ENCODE results near the gene RAB23.

RAB23 gene

DNA sequence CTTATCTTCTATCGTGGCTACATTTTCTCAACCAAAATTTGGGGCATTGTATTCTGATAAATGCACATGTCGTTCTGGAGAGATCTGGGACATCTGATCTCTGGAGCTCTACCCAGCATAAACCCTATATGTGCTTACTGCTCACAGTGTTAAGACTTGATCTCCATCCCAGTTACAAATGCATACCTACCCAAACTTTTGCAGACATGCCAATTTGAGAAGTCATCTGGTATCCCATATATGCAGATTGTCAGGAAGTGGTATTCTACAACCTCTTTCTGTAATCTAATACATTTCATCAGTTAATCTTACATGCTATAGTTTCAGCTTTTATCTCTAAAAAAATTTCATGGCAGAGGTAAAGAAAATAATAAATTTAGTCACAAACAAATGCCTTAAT lies 38.8 kb downstream of the RAB23 start:
- DNase-seq (ENCODE audit: low read depth in 2 of 3, low spot score in 1 of 3), result no peak

DNA sequence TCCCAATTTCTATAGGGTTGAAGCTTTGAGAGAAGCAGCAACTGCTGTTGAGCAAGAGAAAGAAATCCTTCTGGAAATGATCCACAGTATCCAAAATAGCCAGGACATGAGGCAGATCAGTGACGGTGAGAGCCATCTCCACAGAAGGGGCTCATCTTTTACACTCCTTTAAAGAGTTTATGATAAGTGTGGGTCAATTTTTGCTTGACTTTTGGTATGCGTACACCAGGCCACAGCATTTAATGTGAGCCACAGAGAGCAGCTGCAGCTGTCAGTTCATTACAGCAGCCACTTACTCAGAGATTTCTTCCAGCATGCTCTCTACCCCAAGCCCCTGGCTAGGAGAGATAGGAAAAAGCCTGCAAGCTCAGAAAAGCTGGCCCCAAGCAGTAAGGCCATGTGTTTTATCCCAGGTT lies 40.1 kb downstream of the RAB23 start:
- DNase-seq (ENCODE audit: low read depth in 2 of 3, low spot score in 1 of 3), result no peak

DNA sequence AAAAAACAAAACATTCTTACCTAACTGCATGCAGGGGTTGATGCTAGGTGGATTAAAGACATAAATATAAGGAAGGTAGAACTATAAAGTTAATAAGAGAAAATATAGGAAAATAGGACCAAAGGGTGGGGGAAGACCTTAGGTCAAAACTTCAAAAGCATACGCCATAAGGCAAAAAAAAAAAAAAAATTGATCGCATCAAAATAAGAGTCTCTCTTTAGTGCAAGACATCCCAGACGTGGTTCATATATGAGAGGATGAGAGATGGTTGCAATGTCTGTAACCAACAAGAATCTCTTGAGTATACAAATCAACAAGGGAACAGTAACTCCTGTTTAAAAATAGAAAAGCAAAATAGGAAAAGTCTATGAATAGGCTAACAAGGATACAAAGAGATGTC lies 41.5 kb downstream of the RAB23 start:
- DNase-seq (ENCODE audit: low read depth in 2 of 3, low spot score in 1 of 3), result no peak

DNA sequence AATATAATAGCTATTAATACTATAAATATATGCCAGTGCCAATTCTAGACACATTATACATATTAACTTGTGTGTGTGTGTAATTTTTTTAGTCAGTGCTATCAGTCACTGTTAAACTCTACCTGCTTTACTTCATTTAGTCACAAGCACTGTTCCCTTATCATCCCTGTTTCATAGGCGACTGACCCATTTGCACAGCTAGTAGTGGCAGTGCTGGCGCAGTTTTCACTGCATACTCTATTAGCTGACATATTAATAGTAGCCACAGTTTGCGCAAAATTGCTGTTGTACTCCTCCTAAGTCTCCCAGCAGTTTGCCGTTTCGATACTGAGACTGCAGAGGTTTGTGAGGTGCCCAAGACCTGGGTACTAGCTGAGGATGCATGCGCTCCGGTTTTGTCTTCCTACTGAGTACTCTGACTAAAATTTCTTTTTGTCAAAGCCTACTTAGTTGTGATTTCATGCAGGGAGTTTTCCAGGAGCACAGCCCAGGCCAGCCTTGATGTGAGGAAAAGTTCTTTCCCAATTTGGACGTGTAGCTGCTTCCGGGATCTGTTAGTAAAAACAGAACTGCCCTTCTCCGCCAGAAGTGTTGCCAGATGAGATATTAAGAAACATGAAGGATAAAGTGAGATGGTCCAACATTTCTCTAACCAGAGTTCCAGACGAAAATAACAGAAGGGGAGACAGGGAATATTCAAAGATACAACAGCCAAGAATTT lies 44.4 kb downstream of the RAB23 start:
- DNase-seq (ENCODE audit: low read depth in 2 of 3, low spot score in 1 of 3), result no peak

DNA sequence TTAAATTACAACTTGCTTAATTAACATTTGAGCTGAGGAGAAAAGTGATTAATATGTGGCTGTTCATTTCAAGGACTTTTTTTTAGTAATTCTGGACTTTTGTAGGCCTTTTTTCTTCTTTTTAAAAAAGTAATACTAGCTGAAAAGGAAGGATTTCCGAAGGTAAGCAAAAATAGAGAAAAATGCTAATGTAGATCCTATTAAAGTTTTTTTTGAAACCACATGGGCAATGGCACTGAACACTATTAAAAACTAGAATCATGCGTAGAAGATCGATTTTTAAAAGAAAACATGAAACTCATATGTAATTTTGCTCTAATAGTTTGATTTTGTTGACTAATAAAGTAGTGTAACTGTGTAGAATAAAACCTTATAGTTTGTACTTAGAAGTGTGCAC lies 47.6 kb downstream of the RAB23 start:
- DNase-seq (ENCODE audit: low read depth in 2 of 3, low spot score in 1 of 3), result no peak

DNA sequence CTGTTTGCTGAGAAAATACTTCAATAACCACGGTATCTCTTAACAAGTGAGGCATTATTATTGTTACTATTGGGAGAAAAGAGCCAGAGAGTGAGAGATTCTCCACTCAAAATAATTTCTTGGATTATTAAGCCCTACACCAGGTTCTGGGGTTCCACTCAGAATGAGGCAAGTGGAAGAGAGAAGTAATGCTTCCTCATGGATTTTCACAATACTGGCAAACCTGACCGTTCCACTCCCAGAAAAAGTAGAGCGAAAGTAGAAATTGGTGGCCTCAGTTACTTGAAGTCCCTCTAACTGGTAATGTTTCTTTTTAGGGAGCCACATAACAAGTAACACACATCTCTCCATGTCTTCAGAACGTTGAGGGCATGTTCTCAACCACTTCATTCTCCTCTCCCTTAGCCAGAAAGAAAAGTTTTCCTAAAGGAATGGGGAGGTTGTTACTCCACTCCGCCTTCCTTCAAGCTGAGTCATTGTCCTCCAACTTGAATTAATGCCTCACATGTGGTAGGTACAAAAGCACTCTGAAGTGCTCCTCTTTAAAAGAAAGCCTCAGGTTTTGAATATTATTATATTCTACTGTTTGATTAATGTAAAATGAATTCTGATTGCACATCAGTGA lies 48.1 kb downstream of the RAB23 start:
- no peak for DNase-seq (ENCODE audit: low read depth in 2 of 3, low spot score in 1 of 3)

DNA sequence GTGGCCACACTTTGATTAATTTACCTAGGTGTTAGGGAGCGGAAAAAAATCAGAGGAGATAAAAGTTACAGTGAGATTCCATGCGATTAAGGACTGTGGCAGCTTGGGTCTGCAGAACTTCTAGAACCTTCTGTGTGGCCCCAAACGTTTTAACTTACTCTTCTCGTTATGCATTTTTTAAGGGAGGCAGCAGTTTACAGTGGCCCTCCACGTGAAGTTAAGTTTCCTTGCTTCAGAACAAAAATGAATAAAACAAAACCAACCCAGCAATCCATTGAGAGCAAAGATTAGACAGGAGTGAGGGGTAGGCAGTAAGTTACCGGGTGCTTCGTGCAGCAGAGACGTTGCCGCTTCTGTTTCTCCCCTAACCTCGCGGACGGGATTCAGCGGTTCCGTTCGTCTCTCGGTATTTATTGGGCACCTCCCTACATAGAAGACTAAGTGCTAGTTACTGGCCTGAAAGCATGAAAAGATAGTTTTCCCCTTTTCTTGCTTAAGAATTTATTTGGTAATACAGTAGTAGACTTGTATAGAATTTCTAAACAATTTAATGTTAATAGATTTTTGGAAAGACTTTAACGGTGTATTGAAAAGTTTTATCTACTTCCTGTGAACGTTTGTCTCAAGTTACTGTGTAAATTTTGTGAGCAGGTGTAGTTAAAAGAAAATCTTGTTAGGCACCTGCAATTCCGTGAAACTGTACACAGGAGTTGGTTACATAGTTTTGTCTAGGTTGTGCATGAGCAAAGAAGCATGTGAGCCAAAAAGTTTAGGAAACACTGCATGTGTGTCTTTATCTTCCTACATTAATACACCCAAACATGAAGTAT lies 48.8 kb downstream of the RAB23 start:
- DNase-seq (ENCODE audit: low read depth in 2 of 3, low spot score in 1 of 3), result no peak

DNA sequence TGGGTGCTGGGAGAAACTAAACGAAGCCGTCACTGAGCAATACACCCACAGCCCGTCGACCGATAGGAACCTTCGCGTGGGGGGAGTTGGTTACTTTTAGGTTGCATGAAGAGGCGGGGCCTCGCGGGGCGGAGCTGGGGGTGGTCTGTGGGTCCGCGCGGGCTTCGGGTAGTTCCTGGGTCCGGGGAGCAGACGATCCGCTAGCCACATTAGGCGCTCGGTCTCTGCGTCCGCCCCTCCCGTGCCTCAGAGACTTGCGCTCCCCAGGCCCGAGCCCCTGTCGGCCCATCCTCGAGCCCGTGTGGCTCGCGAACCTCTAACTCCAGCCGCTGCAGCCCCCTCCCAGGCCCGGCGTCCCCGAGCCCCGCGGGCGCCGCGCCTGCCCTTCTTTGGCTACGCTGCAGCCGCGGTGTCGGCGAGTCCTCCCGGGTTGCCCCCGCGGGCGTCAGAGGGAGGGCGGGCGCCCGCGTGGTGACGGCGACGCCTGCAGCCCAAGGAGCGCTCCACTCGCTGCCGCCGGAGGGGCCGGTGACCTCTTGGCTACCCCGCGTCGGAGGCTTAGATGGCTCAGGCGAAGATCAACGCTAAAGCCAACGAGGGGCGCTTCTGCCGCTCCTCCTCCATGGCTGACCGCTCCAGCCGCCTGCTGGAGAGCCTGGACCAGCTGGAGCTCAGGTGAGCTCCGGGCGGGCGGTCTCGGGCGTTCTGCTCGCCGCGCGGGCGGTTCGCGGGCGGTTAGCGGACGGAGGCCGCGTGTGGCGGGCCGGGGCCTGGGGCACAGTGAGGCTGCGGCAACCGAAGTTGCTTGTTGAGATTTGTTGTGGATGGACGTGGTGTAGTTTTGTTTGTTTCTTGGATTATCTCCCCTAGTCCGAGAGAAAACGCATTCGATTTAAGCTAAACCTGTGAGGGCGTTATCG lies 49.7 kb downstream of the RAB23 start, which contains the start of gene BAG2:
Gene BAG2 (plus strand): TSS at position 191 of the 920 bp plus-strand sequence. CDS start 372 bp downstream, at position 563.
- peak; percentile 84 to 93 (median 89) for DNase-seq (ENCODE audit: low read depth in 2 of 3, low spot score in 1 of 3)

DNA sequence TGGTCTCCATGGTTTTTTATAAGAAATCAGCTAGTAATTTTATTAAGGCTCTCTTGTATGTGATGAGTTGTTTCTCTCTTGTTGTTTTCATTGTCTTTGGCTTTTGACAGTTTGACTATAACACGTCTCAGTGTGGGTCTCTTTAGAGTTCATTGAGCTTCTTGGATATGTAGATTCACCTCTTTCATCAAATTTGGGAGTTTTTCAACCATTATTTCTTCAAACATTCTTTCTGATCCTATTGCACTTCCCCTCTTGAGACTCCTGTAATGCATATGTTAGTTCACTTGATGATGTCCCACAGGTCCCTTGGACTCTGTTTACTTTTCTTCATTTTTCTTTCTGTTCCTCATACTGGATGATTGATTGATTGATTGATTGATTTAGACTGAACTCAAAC lies 57.0 kb downstream of the RAB23 start:
- DNase-seq (ENCODE audit: low read depth in 2 of 3, low spot score in 1 of 3), result no peak

DNA sequence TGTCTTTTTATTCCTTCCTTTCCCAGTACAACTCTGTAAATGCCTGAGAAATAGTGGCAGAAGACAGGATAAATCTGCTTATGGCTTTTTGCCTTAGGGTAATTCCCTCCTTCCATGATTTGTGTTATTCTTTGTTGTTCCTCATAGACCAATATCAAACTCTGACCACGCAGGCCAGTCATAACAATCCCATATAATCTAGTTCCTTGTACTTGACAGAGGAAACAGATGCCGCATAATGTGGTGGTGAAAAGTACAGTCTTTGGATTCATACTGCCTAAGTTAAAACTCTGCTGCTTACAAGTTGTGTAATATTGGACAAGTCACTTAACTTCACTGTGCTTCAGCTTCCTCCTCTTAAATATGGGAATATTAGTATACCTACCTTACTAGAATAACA lies 58.2 kb downstream of the RAB23 start:
- DNase-seq (ENCODE audit: low read depth in 2 of 3, low spot score in 1 of 3), result no peak

DNA sequence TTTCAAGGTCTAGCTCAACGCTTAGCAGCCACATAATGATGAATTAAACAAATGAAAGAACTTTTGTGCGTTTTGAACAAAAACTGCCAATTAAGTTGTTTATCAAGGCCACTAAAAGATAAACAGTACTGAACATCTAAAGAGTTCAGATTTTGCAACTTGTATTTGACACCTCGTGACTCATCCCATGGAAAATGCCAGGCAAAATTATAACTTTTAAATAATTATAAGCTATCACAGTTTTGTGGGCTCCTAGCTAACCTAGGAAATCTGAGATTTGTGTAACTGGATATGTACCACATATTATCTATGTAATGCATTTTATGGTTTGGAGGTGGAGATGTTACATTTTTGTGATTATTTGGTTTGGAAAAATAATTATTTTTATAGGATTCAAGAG lies 59.6 kb downstream of the RAB23 start:
- no peak for DNase-seq (ENCODE audit: low read depth in 2 of 3, low spot score in 1 of 3)

DNA sequence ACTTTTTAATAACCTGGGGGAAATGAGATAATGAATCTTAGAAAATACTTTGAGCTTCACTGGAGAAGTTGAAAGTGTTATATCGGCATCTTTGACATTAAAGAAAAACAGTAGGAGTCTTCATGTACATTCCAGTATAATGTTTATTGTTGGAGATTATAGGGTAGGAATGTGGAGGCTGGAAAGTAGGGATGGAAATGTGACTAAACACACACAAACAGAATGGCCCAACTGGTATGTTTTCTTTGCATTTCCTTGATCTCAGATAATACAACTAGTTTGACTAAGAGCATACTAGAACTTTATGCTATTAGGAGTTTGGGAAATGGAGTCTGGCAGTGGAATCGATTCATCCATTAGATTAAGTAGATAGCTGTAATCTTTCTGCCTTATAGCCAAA lies 60.1 kb downstream of the RAB23 start:
- DNase-seq (ENCODE audit: low read depth in 2 of 3, low spot score in 1 of 3), result no peak

DNA sequence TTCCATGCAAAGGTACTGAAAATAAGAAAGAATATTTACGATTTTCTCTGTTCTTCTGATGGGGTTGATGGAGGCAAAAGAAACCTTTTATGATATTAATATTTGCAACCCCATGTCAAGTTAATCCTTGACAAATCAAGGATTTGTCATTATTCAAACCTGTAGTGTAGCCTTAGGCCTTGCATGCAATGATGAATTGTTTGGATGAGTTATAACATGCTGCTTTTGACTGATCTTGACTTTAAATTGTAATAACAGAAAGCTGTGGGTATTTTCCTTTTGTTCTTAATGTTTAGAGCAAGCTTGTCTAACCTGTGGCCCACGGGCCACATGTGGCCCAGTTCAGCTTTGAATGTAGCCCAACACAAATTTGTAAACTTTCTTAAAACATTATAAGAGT lies 63.0 kb downstream of the RAB23 start:
- DNase-seq (ENCODE audit: low read depth in 2 of 3, low spot score in 1 of 3), result no peak

DNA sequence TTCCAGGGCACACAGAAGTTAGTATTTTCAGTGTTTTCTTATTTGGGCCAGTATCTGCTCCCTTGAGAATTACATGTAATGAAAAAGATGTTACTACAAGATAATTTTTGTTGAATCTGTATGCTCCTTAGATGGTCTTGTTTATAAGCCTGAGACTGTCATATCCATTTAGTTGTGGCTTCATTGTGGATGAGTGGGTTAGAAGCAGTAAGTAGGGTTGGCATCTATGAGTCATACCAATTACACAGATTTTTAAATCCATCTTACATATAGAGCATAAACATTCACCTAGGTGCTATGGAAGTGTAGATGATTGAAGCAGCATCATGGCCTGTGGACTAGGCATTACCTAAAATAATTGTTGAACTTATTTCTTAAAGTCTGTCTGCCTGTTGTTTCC lies 63.4 kb downstream of the RAB23 start:
- no peak for DNase-seq (ENCODE audit: low read depth in 2 of 3, low spot score in 1 of 3)

DNA sequence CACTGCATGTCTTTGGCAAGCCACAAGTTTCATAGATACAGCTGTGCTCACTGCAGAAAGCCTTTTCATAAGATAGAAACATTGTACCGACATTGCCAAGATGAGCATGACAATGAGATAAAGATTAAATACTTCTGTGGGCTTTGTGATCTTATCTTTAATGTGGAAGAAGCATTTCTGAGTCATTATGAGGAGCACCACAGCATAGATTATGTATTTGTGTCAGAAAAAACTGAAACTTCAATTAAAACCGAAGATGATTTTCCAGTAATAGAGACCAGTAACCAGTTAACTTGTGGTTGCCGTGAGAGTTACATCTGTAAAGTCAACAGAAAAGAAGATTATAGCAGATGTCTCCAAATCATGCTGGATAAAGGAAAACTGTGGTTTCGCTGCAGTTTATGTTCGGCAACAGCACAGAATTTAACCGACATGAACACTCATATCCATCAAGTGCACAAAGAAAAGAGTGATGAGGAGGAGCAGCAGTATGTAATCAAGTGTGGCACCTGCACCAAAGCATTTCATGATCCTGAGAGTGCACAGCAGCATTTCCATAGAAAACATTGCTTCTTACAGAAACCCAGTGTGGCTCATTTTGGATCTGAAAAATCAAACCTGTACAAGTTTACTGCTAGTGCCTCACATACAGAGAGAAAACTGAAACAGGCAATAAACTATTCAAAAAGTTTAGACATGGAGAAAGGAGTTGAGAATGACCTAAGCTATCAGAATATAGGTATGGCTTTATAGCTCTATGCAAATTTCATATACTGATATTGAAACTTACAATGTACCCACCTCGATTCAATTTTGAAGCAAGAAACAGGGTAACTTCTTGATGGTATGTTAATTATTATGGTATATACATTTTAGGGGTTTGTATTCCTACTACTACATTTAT lies 73.9 kb downstream of the RAB23 start:
- no peak for DNase-seq (ENCODE audit: low read depth in 2 of 3, low spot score in 1 of 3)

DNA sequence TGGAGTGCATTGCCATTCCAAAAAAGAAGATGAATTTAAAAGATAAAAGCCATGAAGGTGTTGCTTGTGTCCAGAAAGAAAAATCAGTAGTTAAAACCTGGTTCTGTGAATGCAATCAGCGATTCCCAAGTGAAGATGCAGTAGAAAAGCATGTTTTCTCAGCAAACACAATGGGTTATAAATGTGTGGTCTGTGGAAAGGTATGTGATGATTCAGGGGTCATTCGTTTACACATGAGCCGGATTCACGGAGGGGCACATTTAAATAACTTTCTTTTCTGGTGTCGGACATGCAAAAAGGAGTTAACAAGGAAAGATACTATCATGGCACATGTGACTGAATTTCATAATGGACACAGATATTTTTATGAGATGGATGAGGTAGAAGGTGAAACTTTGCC lies 74.7 kb downstream of the RAB23 start:
- no peak for DNase-seq (ENCODE audit: low read depth in 2 of 3, low spot score in 1 of 3)

DNA sequence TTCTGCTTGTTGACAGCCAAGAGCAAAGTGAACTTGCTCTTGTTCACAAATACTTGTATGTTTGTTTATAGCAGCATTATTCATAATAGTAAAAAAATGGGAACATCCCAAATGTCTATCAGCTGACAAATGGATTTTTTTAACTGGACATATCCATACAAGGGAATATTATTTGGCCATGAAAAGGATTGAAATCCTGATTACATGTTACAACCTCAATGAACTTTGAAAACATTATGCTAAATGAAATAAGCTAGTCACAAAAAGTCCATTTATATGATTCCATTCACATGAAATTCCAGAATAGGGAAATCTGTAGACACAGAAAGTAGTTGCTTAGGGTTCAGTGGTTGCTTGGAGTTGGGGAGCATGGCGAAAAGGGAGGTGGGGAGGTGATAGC lies 78.4 kb downstream of the RAB23 start:
- DNase-seq (ENCODE audit: low read depth in 2 of 3, low spot score in 1 of 3), result no peak

DNA sequence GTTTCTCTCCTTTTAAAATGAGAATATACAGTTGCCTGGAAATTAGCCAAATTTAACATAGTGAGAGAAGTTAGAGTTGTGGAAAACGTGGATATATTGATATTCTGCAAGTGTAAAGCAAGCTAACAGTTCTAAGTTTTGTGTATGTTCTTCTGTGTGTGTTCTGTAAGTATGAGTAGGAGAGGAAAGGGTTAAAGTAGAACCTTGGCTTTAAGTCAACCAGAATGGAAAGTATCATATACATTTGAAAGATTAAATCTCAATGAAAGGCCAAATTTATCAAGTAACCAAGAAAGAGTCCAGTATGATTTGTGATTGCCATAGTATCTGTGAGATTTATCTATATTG lies 80.0 kb downstream of the RAB23 start:
- no peak for DNase-seq (ENCODE audit: low read depth in 2 of 3, low spot score in 1 of 3)

DNA sequence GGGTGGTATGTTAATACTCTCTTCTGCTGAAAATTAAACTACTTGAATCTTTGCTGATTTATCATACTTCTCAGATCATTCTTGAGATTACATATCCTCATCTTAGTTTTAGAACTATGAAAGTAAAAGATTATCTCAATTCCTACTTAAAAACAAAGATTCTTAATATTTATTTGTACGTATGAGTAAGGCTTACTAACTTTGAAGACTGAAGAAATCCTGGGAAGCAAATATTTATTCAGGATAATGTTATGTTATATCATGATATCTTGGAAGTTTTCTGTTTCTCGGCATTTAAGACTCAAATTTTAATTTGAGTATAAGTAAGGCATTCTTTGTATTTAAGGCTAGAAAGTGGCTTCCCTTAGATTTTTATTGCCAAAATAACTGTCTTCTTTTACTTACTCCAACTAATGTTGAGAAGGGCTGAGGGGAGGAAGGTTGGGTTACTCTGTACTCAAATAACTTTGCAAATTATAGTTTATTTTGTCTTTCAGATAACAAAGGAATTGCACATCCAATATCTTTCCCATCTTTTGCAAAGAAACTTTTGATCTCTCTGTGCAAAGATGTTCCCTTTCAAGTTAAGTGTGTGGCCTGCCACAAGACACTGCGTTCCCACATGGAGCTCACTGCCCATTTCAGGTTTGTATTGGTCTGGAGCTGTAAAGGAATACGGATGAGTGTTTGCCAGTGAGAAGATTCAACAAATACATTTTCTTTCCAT lies 80.5 kb downstream of the RAB23 start:
- DNase-seq (ENCODE audit: low read depth in 2 of 3, low spot score in 1 of 3), result no peak

Data from stimulated activated CD4-positive, alpha-beta T cell treated with anti-CD3 and anti-CD28 coated beads, Interleukin-12 subunit alpha, Interleukin-12 subunit beta, amount 100 ng/mL, for 48 hours (primary cell).